Measurements from ENCODE around the gene TNFRSF1A.

TNFRSF1A gene

DNA sequence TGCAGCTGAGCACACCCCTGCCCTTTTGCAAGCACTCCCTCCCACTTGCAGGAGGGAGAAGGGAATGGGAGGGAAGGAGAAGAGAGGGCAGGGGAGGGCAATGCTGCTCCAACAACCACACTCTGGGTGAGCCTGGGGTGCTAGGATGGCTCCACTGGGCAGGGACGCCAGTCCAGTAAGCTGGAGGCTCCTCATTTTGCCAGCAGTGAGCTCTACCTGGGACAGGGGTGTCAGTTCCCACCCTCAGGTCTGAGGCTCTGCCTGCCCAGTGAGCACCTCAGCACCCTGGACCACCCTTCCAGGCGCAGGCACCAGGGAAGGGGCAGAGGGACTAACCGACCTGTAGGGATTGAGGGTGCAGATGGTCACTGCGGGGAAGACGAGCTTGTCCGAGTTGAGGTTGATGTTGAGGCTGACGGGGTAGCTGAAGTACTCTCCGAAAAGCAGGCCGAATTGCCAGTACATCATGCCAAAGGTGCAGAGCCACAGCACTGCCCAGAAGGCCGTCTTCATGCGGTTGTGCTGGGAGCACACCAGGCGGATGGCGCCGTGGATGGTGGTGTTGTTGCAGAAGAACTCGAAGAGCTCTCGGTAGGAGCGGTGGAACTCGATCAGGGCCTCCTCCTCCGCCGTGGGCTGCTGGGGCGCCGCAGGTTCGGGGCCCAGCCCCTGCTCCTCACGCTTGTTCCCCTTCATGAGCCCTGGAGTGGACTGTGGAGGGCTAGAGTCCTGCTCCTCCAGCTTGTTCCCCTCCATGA is 32.3 kb upstream of the TNFRSF1A start:
- DNase-seq, result no peak

DNA sequence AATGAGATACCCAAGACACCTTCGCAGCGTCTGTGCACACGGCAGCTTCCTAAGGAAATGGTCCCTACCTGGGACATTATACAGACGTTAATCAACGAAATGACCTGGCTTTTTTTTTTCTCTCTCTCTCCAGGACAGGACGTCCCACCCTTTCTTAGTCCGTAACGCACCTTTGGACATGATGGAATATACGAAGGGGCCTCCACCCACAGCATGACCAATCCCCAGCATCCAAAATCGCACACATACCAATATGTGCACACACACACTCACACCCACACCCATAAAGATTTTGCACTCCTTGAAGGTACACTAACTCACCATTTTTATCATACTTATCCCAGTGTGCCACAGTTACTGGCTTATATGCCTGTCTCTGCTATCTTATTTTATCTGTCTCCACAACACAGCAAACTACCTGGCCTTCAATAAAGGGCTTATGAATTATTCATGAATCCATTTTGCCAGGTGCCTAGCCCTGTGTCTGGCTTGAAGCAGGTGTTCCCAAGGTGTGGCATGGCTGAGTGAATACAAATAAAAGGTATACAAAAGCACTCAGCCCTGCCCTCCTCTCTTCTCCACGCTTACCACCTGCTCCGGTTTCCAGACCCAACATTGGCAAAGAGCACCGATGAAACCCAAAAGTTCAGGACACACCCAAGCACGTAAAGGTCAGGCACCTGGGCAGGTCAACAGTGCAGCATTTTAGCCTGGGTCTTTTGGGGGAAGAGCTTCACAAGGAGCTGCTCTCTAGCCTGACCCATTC is 31.3 kb upstream of the TNFRSF1A start:
- no peak for DNase-seq

DNA sequence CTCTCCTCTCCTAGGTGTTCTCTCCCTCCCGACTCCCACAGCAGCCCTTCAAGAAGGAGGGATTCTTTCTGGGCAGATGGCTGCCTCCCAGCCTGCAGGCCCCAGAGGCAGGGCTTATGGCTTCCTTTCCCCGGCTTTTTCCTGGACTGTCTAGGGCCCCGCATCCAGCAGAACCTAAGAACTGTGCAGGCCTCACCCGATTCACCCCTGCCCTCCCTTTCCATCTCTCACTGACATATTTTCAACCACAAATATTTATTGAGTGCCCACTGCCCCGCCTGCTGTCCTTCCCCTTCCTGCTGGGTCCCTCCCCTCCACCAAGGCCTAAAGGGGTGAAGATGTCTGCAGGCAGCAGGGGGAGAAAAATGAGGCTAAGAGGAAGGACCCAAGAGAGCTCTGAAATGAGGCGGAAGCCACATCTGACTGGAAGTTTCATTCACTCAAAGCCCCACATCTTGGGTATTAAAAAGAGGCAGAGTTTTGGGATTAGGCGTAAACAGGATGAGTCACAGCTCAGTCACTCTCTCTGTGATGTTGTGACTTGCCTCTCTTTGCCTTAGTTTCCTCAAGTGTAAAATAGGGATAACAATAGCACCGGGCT is 30.6 kb upstream of the TNFRSF1A start:
- no peak for DNase-seq

DNA sequence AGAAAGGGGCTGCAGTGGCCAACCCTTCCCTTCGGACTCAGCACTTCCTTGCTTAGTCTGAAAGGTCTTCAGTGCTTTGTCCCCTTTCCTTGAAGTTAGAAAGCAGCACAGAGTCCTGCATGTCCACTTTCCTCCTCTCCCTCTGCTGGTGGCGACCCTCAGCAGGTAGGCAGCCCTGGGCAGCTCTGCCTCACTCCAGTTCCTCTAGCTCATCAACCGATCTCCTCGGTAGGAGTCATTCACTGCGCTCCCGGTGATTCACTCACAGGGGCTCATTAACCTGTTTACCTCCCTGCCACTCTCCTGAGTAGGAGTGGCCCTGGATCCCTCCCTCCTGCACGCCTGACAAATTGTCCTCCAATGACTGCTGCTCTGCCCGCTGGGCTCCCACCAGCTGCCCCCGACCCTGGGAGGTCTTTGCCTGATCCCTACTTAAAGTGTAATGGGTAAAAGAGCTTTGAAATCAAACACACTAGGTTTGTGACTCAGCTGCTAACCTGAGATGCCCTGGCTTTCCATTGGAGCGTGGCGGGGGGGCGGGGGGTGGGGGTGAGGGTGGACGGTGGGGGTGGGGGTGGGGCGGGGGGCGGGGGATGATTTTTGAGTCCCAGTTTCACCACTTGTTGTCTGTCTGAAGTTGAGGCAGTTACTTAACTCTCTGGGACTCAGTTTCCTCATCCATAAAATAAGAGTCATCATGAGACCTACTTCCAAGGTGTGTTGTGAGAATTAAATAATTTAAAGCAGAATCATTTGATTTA is 29.3 kb upstream of the TNFRSF1A start:
- DNase-seq, result no peak

DNA sequence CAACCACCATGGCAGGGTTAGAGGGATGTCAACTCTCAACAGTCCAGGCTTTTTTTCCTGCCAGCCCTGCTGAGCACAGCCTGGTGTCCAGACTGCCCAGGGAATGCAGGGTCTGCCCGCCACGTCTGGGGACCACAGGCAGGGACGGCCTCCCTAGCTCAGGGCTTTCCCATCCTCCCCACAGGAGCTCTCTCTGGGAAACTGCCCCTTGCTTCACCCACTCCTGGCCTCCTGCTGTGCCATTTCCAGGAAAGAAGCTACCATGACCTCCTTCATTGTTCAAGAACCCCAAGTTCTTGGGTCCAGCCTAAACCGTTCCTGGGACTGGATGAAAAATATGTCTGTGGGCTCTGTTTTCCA is 28.7 kb upstream of the TNFRSF1A start:
- no peak for DNase-seq

DNA sequence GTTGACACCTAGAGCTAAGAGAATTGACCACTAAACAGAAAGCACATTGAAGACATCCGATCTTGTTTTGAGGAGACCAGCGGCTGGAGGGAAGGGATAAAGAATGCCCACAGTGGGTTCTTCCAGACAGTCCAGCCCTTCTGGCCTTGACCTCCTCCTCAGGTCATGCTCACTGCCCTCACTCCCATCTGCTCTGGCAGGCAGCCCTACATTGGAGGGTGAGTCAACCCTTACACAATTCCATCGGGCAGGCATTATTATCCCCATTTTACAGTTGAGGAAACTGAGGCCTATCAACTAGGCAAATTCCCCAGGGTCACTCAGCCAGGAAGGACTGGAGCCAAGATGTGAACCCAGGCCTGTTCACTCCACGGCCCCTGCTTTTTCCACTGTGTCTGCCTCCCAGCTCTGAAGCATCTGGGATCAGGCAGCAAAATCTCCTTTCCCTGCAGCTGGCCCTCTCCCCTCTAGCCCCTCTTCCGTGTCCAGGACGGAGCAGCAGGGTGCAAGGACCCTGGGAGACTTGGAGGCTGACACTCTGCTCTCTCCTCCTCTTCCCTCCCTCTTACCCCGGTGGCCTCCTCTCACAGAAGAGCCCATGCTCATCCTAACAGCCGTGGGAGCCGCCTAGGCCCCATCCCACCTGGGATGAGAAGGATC is 28.2 kb upstream of the TNFRSF1A start:
- DNase-seq, result no peak

DNA sequence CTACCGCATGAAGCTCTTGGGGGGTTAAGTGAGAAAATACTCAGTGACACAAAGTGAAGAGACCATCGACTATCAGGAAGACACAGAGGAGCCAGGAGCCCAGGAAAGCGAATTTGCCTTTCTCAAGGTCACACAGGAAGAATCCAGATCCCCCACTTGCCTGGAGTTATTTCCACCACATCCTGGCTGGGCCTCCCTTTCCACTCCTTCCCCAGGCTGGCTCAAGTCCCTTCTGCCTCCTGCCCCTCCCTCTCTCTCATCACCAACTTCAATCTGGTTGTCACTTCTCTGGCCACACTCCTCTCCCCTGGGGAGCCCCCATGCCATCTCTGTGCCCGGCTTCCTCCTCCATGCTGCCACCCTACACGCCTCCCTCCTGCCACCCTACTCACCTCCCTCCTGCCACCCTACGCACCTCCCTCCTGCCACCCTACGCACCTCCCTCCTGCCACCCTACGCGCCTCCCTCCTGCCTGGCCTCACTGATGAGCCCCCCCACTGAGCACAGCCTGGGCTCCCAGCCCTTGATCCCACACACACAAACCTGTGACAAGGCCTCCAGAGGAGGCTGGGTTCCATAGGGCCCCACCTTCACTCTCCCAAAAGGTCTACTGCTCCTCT is 27.1 kb upstream of the TNFRSF1A start:
- no peak for DNase-seq

DNA sequence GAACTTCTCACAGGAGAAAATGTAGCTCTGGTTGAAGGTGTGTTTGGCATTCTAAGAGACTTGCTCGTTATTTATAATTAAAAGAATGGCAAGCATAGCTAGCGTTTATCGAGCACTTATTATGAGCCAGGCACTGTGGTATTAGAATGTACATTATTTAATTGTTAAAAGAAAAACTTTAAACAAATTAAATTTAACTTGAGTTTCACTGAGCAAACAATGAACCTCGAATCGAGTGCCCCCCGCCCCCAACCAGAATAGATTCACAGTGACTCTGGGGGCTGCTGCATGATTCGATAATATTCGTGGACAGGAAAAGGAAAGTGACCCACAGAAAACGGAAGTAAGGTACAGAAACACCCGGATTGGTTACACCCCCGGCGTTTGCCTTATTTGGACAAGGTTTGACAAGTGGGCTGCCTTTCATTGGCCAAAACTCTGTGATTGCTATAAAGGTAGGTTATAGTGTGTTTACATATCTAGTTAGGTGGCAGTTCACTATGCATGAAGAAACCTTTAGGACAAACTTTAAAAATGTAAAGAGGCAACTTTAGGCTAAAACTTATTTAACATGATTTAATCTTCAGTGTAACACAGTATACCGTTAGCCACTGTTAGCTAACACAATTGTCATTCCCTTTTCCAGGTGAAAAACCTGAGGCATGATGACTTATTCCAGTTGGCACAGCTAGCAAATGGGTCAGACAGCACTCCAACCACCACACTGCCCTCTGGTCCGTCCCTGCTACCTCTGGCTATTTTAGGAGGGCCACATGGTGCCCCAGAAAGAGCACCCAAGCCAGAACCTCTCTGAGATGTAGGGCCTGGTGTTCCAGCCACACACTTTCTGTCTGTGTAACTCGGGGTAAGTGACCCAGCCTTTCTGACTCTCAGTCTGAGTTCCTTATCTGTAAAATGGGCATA is 26.4 kb upstream of the TNFRSF1A start:
- DNase-seq, result no peak

DNA sequence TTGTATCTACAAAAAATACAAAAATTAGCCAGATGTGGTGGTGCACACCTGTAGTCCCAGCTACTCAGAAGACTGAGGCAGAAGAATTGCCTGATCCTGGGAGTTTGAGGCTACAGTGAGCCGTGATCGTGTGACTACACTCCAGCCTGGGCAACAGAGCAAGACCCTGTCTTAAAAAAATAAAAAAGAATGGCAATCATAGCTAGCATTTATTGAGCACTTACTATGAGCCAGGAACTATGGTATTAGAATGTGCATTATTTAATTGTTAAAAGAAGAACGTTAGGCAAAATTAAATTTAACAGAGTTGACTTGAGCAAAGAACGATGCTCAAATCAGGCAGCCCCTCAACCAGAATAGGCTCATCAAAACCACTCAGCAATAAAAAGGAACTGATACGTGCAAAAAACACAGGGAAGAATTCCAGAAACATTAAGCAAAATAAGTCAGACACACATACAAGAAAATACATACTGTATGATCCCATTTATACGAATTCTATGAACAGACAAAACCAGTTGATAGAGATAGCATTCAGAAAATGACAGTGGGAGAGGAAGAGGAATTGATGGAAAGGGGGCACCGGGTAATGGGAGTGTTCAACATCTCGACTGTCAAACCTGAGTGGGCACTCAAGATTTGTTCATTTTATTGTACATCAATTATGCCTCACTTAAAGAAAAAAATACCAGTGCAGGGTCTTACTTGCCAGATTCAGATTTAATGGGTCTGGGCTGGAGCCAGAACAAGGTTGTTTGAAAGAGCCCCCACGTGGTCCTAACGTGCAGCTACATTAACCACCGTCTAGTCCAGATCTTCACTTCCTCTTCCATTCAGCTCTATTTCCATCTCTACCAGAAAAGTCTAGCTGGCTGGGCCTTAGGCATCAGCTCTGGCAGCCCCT is 25.4 kb upstream of the TNFRSF1A start:
- DNase-seq, result peak; percentile 45 to 47

DNA sequence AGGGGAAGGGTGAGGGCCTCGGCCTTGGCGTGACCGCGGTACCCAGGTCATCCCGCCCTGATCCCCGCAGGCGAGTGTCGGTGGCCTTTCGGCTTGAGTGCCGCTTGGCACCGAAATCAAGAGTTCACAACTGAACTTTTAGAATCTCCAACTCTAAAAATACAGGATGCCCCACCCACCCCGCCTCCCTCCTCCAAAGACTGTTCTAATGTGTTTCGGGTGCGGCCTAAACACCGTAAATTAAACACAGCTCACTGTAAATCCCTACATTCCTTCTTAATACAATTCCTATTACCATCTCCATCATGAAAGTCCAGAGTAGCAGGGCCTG is 22.1 kb upstream of the TNFRSF1A start:
- DNase-seq, result peak; percentile 28 to 32

DNA sequence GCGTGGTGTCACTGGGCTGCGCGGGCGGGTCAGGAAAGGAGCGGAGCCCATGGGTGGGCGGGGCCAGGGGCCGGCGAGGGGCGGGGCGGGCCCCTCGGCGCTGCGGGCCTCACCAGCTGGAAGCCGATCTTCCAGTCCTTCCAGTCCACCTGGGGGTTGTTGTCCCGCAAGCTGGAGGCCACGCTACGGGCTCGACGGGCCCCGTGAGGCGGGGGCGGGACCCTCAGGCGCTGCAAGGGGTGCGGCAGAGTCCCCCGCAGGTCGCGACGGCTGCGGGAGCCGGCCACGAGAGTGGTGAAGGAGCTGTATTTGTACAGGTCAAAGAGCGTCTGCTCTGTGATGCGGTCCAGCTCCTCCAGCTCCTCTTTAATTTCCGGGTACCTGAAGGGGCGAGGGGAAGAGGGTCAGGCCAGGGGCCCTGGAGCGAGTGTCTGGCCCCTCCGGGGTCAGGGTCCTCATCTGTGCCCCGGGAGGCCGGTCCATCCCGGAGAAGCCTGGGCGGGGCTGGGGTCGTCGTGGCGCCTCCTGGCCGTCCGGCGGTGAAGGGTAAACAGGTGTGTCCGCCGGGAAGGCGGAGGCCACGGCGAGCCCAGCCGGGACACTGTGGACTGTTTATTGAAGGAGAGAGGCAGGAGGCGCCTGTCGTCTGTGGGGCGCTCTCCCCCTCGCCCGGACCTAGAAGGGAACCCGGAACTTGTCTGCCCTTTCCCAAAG is 21.6 kb upstream of the TNFRSF1A start:
- DNase-seq, result peak; percentile 69 to 76

DNA sequence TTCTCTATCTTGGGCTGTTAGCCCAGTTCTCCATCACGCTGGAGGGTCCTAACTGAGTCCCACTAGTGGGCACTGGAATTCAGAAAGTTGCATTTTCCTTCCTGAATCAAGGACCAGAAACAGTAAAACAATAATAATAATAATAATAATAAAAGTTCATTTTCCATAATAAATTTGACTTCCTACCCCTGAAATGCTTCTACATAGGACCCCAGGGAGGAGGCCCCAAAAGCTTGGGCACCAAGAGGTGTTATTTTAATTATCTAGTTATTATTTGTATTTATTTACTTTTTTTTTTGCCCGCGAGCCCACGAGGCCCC is 21.1 kb upstream of the TNFRSF1A start:
- no peak for DNase-seq

DNA sequence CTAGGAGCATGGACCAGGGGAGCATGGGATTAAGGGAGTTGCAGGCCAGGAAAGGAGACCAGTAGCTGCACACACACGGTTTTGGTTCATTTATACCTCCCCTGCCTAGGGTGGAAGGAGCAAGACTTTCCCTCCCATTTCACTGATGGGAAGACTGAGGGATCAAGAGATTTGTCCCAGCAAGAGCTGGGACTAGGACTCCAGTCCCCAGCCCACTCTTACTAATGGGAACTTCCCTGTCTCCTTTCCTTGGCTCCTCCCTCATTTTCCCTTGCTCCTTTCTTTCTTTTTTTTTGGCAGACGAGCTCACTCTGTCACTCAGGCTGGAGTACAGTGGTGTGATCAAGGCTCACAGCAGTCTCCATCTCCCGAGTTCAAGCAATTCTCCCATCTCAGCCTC is 20.5 kb upstream of the TNFRSF1A start:
- DNase-seq, result no peak

DNA sequence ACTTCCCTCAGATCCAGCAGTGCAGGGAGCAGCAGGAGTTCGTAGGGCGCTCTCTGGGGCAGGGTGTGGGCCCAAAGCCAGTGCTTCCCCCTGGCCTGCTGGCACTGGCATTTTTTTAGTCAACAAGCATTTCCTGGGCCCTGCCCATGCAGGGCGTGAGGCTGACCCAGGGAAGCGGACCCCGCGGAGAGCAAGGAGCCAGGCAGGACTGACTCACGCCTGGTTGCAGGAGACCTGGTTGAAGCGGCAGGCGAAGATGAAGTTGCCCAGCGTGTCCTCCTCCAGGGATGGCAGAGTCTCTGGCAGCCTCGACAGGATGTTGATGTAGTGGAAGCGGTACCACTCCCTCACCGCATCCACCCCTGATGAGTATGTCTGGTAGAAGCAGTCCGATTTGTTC is 20.0 kb upstream of the TNFRSF1A start:
- DNase-seq, result no peak

DNA sequence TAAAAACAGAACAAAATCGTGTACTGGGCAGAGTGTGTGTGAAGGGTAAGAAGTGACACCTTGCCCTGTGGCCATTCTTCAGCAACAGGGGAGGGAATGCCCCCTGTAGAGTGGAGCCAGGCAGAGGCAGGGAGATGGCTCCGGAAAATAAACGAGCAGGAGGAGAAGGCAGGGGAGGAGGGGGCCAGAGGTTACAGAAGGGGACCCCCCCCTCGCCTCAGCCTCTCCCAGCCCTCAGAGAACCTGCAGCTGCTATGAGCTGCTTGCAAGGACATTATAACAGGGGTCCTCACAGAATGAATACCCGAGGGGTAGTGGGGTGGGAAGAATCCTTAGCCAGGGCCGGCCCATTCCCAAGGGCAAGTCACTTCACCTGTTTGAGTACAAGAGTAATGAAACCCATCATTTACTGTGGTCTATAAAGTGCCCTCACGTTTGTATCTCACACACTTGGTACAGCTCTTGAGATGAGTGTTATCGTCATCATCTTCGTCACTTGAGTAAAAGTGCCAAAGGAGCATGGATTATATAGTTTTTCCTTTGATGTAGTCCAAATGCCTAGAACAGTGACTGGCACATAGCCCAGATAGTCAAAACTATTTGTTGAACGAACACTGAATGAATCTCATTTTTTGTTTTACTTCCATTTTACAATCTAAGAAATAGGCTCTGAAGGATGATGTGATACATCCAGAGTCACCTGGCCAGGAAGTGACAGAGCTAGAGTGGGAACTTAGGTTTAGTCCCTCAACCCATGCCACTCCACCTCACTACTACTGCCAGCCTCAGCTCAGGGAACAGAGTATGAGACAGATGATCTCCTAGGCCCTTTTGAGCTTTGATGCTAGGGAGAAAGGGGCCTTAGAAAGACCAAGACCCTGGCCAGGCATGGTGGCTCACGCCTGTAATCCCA is 19.0 kb upstream of the TNFRSF1A start:
- DNase-seq, result no peak

DNA sequence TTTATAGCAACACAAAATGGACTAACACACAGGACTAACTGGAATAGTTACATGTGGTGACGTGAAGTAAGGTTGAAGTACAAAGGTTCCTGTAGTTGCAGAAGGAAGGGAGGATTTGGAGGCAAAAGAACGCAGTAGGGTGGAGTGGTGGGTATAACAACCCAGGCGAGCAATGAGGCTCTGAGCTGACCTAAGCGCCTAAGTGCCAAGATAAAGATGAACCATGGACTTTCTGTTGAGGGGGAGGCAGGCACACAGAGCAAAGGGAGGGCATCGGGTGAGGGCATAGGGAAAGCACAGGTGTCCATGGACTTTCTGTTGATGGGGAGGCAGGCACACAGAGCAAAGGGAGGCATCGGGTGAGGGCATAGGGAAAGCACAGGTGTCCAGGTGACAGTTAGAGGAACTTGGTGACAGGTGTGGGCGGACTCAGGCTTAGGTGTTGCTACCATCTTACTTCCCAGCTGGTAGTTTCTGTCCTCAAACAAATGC is 18.2 kb upstream of the TNFRSF1A start:
- DNase-seq, result no peak

DNA sequence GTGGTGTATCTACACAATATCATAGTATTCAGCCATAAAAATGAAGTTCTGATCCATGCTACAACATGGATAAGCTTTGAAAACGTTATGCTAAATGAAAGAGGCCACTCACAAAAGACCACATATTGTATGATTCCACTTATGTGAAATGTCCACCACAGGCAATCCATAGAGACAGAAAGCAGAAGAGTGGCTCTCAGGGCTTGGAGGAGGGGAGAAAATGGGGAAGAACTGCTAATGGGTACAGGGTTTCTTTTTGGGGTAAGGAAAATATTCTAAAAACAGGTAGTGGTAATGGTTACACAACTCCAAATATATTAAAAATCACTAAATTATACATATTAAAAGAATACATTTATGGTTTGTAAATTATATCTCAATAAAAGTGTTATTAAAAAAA is 17.0 kb upstream of the TNFRSF1A start:
- DNase-seq, result no peak

DNA sequence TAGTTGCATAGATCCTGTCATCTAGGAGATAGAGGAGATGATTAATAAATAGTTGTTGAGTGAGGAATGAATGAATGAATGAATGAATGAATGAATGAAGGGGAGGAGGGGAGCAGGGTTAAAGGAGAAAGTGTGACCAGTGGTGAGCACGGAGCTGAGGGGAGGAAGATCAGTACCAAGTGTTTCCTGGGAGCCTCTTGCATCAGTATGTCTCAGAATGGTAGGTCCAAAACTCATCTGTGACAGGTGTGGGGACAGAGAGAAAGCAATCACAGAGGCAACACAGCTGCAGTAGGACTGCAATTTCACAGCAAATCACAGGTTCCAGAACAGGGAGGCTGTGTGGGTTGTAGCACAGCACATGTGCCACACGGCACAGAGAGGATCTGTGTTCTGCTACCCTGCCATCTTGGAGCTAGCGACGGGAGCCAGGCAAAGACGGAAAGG is 14.5 kb upstream of the TNFRSF1A start:
- no peak for DNase-seq
